Mucosa of stomach (tissue), 1 donor: ENCODE measurements around the gene CEP126.
A peak's percentile ranks its signal among the peaks of the same experiment; 100 is the strongest.

Source experiments
- H3K27me3 ChIP-seq: one replicate; pipeline ENCODE4 v1.7.0; 2013; ENCODE audit warnings: mild to moderate bottlenecking, low read length; ENCODE audit not compliant: control insufficient read depth, insufficient read depth
- H3K36me3 ChIP-seq: one replicate; pipeline ENCODE4 v1.7.0; 2013; ENCODE audit warnings: low read length; ENCODE audit not compliant: control insufficient read depth, insufficient read depth
- H3K4me1 ChIP-seq: one replicate; pipeline ENCODE4 v1.7.0; 2013; ENCODE audit warnings: mild to moderate bottlenecking, low read length; ENCODE audit not compliant: control insufficient read depth, insufficient read depth
- H3K4me3 ChIP-seq: one replicate; pipeline ENCODE4 v1.7.0; 2013; ENCODE audit warnings: low read length
- H3K9ac ChIP-seq: one replicate; pipeline ENCODE4 v1.7.0; 2013; ENCODE audit warnings: mild to moderate bottlenecking, low read length, moderate library complexity
- H3K9me3 ChIP-seq: one replicate; pipeline ENCODE4 v1.7.0; 2013; ENCODE audit warnings: mild to moderate bottlenecking, low read length, moderate library complexity; ENCODE audit not compliant: control insufficient read depth
- donor health status: Pancreatic carcinoma.

Gene CEP126

GRCh38 chr11:101907815-101908214, 7.0 kb upstream of the CEP126 start:
- Histone ChIP-seq H3K9ac (no peak overlapping the region), H3K4me1 (no peaks in the 10 kb centered on the region), H3K4me3 (no peak overlapping the region), H3K27me3 (no peaks in the 10 kb centered on the region), H3K36me3 (no peaks in the 10 kb centered on the region), H3K9me3 (no peaks in the 10 kb centered on the region)

GRCh38 chr11:101909087-101909486, 5.7 kb upstream of the CEP126 start:
- Histone ChIP-seq H3K4me3 (no peak overlapping the region), H3K27me3 (no peaks in the 10 kb centered on the region), H3K9me3 (no peaks in the 10 kb centered on the region), H3K36me3 (no peaks in the 10 kb centered on the region), H3K4me1 (no peaks in the 10 kb centered on the region), H3K9ac (no peak overlapping the region)

DNA sequence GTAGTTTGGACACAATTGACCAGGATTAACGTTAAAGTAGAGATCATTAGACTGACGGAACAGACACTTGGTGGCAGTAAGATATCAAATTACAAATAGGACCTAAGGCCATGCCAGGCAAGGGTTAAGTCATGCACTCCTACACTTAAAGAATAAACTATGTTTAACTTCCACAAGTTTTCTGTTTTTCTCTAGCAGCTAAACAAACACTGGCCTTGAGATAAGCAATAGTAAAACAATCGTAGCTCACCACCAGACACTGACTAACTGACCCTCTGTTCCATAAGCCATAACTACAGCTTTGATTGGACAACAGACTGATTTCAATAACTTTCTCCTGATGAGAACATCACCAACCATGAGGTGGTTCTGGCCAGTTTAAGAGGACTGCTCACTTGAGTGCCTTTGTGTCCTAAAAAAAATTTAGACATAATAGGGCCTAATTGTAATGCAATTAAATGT, 2.0 kb upstream of the CEP126 start:
- H3K36me3 ChIP-seq, result no peaks in the 10 kb centered on the region
- H3K9ac ChIP-seq, result no peak overlapping the region
- no peaks in the 10 kb centered on the region for H3K9me3 ChIP-seq
- H3K4me3 ChIP-seq, result no peak overlapping the region
- H3K27me3 ChIP-seq, result no peaks in the 10 kb centered on the region
- H3K4me1 ChIP-seq, result peaks cover 4% of the 10 kb centered on the region

- no peaks in the 10 kb centered on the region for H3K27me3 ChIP-seq
- no peak overlapping the region for H3K4me3 ChIP-seq
- H3K4me1 ChIP-seq, result peaks cover 4% of the 10 kb centered on the region
- no peak overlapping the region for H3K9ac ChIP-seq
- no peaks in the 10 kb centered on the region for H3K36me3 ChIP-seq
- no peaks in the 10 kb centered on the region for H3K9me3 ChIP-seq
Measured at GRCh38 chr11:101913656-101914055, 1.2 kb upstream of the CEP126 start.

DNA sequence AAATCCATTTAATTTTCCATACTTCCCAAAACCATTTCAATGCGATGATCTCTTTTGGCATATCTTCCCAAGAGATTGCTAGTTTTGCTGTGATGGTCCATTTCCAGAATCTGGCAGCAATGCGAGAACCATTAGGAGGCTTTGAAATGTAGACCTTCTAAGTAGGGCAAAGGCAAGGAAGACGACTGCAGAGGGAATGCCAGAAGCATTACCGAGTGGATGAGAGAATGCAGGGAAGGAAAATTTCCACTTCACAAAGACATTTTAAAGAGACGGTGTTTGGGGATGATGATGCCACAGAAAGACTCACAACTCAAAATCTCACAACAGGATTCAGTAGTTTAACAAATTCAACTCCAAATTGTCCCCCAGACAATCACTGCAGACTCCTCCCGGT, 471 bp upstream of the CEP126 start:
- H3K9ac ChIP-seq, result peak overlapping the region; percentile 68
- no peaks in the 10 kb centered on the region for H3K9me3 ChIP-seq
- no peaks in the 10 kb centered on the region for H3K36me3 ChIP-seq
- peaks cover 4% of the 10 kb centered on the region for H3K4me1 ChIP-seq
- no peaks in the 10 kb centered on the region for H3K27me3 ChIP-seq
- peak overlapping the region; percentile 56 for H3K4me3 ChIP-seq

DNA sequence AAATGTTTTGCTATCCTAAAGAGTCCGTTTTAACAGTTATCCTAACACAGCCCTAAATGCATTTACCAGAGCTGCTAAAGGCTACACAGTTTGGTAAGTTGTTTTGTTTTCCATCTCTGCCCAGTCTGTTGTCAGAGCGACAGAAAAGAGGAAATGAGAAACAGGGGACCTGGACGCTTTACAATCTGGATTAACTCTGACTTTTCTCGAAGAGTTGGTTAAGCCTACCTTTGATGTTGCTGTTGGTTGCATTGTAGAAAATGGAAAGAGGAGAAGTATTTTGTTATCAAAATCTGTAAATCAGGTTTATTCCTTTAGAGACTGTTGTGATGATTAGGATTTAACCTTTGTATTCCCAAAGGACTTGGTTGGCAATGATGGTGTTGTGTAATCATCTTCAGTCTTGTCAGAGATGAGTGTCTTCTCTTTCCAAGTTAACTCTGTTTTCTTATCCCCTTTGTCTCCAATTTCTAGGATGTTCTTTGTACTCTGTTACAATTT, 1.0 kb downstream of the CEP126 start:
- Histone ChIP-seq H3K36me3 (no peaks in the 10 kb centered on the region), H3K4me1 (peaks cover 4% of the 10 kb centered on the region), H3K4me3 (peak overlapping the region; percentile 56), H3K27me3 (no peaks in the 10 kb centered on the region), H3K9me3 (no peaks in the 10 kb centered on the region), H3K9ac (peak overlapping the region; percentile 68)

DNA sequence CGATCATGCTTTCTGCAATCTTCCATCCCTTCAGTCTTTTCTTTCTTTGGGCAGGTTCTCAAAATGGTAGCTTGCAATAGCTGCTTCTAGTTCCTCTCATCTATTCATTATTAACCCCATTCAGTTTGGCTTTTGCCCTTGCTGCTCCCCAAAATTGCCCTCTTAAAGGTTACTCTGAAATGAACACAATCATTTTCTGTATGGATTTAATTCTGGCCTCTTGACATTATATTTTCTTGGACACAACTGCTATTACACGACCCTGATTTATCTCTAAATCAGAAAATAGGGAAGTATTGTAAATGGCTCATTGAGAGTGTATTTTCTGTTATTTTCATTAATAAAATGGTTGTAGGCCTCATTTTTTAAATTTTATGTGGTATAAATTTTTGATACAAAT, 1.6 kb downstream of the CEP126 start, which contains the start of gene ANGPTL5:
TSS of gene ANGPTL5 (minus strand) at position 101 of the 400 bp plus-strand sequence. CDS start 8,613 bp downstream, outside the sequence.
- no peaks in the 10 kb centered on the region for H3K27me3 ChIP-seq
- no peaks in the 10 kb centered on the region for H3K36me3 ChIP-seq
- no peaks in the 10 kb centered on the region for H3K9me3 ChIP-seq
- H3K4me1 ChIP-seq, result peaks cover 4% of the 10 kb centered on the region
- peak within 1 kb of the TSS; percentile 68 for H3K9ac ChIP-seq
- H3K4me3 ChIP-seq, result peak within 1 kb of the TSS; percentile 56

GRCh38 chr11:101917226-101917625, 2.4 kb downstream of the CEP126 start:
- H3K27me3 ChIP-seq, result no peaks in the 10 kb centered on the region
- H3K4me1 ChIP-seq, result peaks cover 4% of the 10 kb centered on the region
- H3K36me3 ChIP-seq, result no peaks in the 10 kb centered on the region
- no peak overlapping the region for H3K9ac ChIP-seq
- no peaks in the 10 kb centered on the region for H3K9me3 ChIP-seq
- no peak overlapping the region for H3K4me3 ChIP-seq

GRCh38 chr11:101920992-101921391, 6.2 kb downstream of the CEP126 start:
- no peaks in the 10 kb centered on the region for H3K9me3 ChIP-seq
- no peaks in the 10 kb centered on the region for H3K4me1 ChIP-seq
- H3K27me3 ChIP-seq, result no peaks in the 10 kb centered on the region
- no peak overlapping the region for H3K9ac ChIP-seq
- H3K36me3 ChIP-seq, result no peaks in the 10 kb centered on the region
- no peak overlapping the region for H3K4me3 ChIP-seq

GRCh38 chr11:101923554-101923953, 8.7 kb downstream of the CEP126 start:
- Histone ChIP-seq H3K4me3 (no peak overlapping the region), H3K9ac (no peak overlapping the region), H3K27me3 (no peaks in the 10 kb centered on the region), H3K9me3 (no peaks in the 10 kb centered on the region), H3K4me1 (no peaks in the 10 kb centered on the region), H3K36me3 (no peaks in the 10 kb centered on the region)

DNA sequence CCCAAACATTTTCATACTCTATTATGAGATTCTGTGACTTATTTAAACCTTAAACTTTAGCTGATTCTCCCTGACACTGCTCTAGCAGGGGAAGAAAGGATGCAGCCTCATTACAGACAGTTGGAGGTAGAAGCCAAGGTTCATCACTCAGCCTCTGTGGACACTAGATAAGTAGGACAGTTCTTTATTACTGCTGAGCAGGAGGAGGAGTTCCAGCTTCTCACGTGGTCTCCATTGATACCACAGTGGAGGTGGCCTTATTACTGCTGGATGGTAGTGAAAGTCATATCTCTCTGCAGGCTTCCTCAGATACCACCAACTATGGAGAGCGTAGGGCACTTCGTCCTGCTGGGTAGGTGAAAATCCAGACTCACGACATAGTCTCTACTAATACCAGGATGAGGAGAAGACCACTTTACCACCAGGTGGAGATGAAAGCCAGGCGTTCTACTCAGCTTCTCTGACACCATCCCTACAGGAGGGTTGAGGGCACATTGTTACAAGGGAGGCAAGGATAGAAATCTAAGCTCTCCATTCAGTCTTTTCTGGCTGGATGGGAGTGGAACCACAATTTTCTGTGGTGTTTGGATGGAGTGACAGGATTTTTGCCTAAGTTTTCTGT, 14.6 kb downstream of the CEP126 start:
- no peaks in the 10 kb centered on the region for H3K36me3 ChIP-seq
- H3K4me3 ChIP-seq, result no peak overlapping the region
- no peak overlapping the region for H3K9ac ChIP-seq
- H3K9me3 ChIP-seq, result no peaks in the 10 kb centered on the region
- no peaks in the 10 kb centered on the region for H3K4me1 ChIP-seq
- no peaks in the 10 kb centered on the region for H3K27me3 ChIP-seq

DNA sequence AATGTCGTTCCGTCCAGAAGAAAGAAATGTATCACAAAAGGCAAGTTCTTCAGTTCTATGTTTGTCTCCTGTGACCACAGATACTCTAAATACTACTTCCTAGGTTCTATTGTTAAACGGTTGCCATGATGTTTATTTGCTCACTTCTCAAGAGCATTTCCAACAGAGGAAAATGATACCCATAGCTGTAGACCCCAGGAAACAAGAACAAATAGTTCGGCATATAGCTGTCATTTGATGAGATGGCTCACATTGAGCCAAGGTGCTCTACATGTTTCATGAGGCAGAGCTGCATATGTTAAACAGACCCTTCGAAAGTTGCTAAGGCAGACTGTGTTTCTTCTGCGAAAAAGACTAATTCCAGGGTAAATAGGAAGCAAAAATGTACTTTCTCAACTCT, 16.9 kb downstream of the CEP126 start:
- H3K4me3 ChIP-seq, result no peak overlapping the region
- H3K9ac ChIP-seq, result no peak overlapping the region
- H3K27me3 ChIP-seq, result no peaks in the 10 kb centered on the region
- H3K4me1 ChIP-seq, result no peaks in the 10 kb centered on the region
- H3K36me3 ChIP-seq, result no peaks in the 10 kb centered on the region
- no peaks in the 10 kb centered on the region for H3K9me3 ChIP-seq
